Measurements from ENCODE around the gene HOATZ.

- no peak for TF ChIP-seq CTCF (conservative IDR thresholded peaks at IDR 0.05; ENCODE audit: low read length)
- TF ChIP-seq EZH2phosphoT487 (IDR thresholded peaks at IDR 0.05; ENCODE audit: borderline replicate concordance), result no peak
These were observed 15.5 kb downstream of the HOATZ start for GRCh38 chr11:111530091-111530490.

All from Loucy (cell line).